GM12801 (cell line): ENCODE measurements around the gene TANC1.

Experiments used
- TF ChIP-seq, protein P1 (sequence below): IDR thresholded peaks from one replicate; pipeline ENCODE4 v1.5.1; 2011; ENCODE audit warnings: control low read depth; ENCODE audit not compliant: insufficient read length; ENCODE audit errors: extremely low read depth

TANC1 gene

GRCh38 chr2:159131267-159131913 is 162.9 kb downstream of the TANC1 start:
- TF ChIP-seq, protein P1, sequence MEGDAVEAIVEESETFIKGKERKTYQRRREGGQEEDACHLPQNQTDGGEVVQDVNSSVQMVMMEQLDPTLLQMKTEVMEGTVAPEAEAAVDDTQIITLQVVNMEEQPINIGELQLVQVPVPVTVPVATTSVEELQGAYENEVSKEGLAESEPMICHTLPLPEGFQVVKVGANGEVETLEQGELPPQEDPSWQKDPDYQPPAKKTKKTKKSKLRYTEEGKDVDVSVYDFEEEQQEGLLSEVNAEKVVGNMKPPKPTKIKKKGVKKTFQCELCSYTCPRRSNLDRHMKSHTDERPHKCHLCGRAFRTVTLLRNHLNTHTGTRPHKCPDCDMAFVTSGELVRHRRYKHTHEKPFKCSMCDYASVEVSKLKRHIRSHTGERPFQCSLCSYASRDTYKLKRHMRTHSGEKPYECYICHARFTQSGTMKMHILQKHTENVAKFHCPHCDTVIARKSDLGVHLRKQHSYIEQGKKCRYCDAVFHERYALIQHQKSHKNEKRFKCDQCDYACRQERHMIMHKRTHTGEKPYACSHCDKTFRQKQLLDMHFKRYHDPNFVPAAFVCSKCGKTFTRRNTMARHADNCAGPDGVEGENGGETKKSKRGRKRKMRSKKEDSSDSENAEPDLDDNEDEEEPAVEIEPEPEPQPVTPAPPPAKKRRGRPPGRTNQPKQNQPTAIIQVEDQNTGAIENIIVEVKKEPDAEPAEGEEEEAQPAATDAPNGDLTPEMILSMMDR: no peak

- TF ChIP-seq, protein P1: no peak
These were observed 163.5 kb downstream of the TANC1 start for GRCh38 chr2:159131914-159132281.

DNA sequence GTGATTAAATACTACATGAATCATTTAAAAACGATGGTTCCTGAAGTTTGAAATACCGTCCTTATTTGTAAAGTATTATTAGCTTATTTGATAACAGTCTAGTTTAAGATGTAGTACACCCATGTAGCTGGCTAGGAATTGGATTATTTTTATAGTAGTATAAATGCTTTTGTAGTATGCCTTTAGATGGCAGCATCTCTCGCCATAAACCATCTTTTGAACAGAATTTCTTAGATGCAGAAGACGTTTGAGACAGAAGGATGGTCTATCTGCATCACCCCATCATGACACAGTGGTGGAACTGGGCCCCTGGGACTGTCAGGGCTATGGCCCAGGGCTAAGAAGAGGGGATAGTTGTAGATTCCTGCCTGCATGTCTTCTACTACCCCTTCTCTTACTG is 165.4 kb downstream of the TANC1 start:
- TF ChIP-seq, protein P1: no peak

- TF ChIP-seq, protein P1: no peak
These were observed 166.5 kb downstream of the TANC1 start for GRCh38 chr2:159134979-159135378.

GRCh38 chr2:159136391-159136790 is 168.0 kb downstream of the TANC1 start:
- TF ChIP-seq, protein P1: no peak

- TF ChIP-seq, protein P1: no peak
These were observed 169.2 kb downstream of the TANC1 start for GRCh38 chr2:159137511-159138241.

DNA sequence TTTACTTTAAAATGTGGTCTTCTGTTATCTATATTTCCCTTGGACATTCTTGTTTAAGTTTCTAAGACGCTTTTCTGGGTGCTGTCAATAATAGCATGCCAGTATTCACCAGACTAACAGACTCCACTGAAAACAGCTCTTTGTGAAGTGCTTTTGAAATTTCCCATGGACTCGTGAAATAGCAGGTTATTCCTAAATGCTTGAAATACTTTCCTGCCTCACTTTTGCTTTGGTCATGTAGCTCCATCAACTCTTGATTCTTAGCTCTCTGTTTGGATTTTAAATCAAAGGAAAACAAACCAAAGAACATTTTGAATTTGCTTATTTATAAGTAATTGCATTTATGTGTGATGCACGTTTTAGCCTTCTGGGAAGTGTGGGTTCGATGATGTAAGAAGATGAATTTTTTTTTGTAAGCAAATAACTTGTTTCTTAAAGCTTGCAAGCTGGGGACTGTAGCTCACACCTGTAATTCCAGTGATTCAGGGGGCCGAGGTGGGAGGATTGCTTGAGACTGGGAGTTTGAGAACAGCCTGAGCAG is 170.3 kb downstream of the TANC1 start:
- TF ChIP-seq, protein P1: no peak
